ENCODE results near the gene NEK11. TPM values are rescaled to one million over a fixed set of nuclear protein-coding genes. Genes with fewer than 3 reads are reported as not detected.

Gene NEK11
- total RNA-seq, 1 donor from 2014 or later, result 4.4 TPM

- no peaks in the 10 kb centered on the region for H3K36me3 Mint-ChIP-seq (ENCODE audit: low read depth)
- TF ChIP-seq, protein P1, sequence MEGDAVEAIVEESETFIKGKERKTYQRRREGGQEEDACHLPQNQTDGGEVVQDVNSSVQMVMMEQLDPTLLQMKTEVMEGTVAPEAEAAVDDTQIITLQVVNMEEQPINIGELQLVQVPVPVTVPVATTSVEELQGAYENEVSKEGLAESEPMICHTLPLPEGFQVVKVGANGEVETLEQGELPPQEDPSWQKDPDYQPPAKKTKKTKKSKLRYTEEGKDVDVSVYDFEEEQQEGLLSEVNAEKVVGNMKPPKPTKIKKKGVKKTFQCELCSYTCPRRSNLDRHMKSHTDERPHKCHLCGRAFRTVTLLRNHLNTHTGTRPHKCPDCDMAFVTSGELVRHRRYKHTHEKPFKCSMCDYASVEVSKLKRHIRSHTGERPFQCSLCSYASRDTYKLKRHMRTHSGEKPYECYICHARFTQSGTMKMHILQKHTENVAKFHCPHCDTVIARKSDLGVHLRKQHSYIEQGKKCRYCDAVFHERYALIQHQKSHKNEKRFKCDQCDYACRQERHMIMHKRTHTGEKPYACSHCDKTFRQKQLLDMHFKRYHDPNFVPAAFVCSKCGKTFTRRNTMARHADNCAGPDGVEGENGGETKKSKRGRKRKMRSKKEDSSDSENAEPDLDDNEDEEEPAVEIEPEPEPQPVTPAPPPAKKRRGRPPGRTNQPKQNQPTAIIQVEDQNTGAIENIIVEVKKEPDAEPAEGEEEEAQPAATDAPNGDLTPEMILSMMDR (IDR thresholded peaks at IDR 0.05), result no peak
- no peak overlapping the region for H3K4me3 Mint-ChIP-seq (ENCODE audit: unreplicated experiment)
These were observed 322.8 kb downstream of the NEK11 start for GRCh38 chr3:131349454-131349853.

GRCh38 chr3:131349946-131350347 lies 323.3 kb downstream of the NEK11 start:
- Mint-ChIP-seq H3K4me1 (ENCODE audit: low read depth) (peaks cover 33% of the 10 kb centered on the region), H3K9me3 (ENCODE audit: low read depth) (no peaks in the 10 kb centered on the region), H3K36me3 (ENCODE audit: low read depth) (no peaks in the 10 kb centered on the region), H3K27me3 (ENCODE audit: low read depth) (no peaks in the 10 kb centered on the region), H3K27ac (ENCODE audit: unreplicated experiment) (peak overlapping the region; percentile 60), H3K4me3 (ENCODE audit: unreplicated experiment) (no peak overlapping the region)
- TF ChIP-seq, protein P1 (IDR thresholded peaks at IDR 0.05), result no peak
- DNase-seq (ENCODE audit: low spot score), result no peak

More at GRCh38 chr3:131349454-131349853, 322.8 kb downstream of the NEK11 start:
- peaks cover 33% of the 10 kb centered on the region for H3K4me1 Mint-ChIP-seq (ENCODE audit: low read depth)
- no peak for DNase-seq (ENCODE audit: low spot score)
- H3K9me3 Mint-ChIP-seq (ENCODE audit: low read depth), result no peaks in the 10 kb centered on the region
- no peaks in the 10 kb centered on the region for H3K27me3 Mint-ChIP-seq (ENCODE audit: low read depth)
- H3K27ac Mint-ChIP-seq (ENCODE audit: unreplicated experiment), result peak overlapping the region; percentile 60

GRCh38 chr3:131350506-131350905 lies 323.8 kb downstream of the NEK11 start:
- Mint-ChIP-seq H3K4me3 (ENCODE audit: unreplicated experiment) (no peak overlapping the region), H3K4me1 (ENCODE audit: low read depth) (peaks cover 33% of the 10 kb centered on the region), H3K9me3 (ENCODE audit: low read depth) (no peaks in the 10 kb centered on the region), H3K27ac (ENCODE audit: unreplicated experiment) (no peak overlapping the region), H3K27me3 (ENCODE audit: low read depth) (no peaks in the 10 kb centered on the region), H3K36me3 (ENCODE audit: low read depth) (no peaks in the 10 kb centered on the region)
- no peak for DNase-seq (ENCODE audit: low spot score)
- TF ChIP-seq, protein P1 (IDR thresholded peaks at IDR 0.05), result no peak

- Mint-ChIP-seq H3K4me3 (ENCODE audit: unreplicated experiment) (no peak overlapping the region), H3K27ac (ENCODE audit: unreplicated experiment) (no peak overlapping the region), H3K9me3 (ENCODE audit: low read depth) (no peaks in the 10 kb centered on the region), H3K36me3 (ENCODE audit: low read depth) (no peaks in the 10 kb centered on the region), H3K27me3 (ENCODE audit: low read depth) (no peaks in the 10 kb centered on the region), H3K4me1 (ENCODE audit: low read depth) (peaks cover 33% of the 10 kb centered on the region)
- TF ChIP-seq, protein P1 (IDR thresholded peaks at IDR 0.05), result no peak
- DNase-seq (ENCODE audit: low spot score), result no peak
These were observed 326.6 kb downstream of the NEK11 start for GRCh38 chr3:131353016-131353877.

GRCh38 chr3:131353986-131354385 lies 327.3 kb downstream of the NEK11 start:
- Mint-ChIP-seq H3K9me3 (ENCODE audit: low read depth) (no peaks in the 10 kb centered on the region), H3K27me3 (ENCODE audit: low read depth) (no peaks in the 10 kb centered on the region), H3K27ac (ENCODE audit: unreplicated experiment) (no peak overlapping the region), H3K36me3 (ENCODE audit: low read depth) (no peaks in the 10 kb centered on the region), H3K4me3 (ENCODE audit: unreplicated experiment) (no peak overlapping the region), H3K4me1 (ENCODE audit: low read depth) (peaks cover 31% of the 10 kb centered on the region)
- TF ChIP-seq, protein P1 (IDR thresholded peaks at IDR 0.05), result no peak
- no peak for DNase-seq (ENCODE audit: low spot score)
